ENCODE measurements around the gene ANKRD23. TPM values are rescaled to one million over a fixed set of nuclear protein-coding genes. Genes with fewer than 3 reads are reported as not detected.

ANKRD23 gene
- total and polyA plus RNA-seq, 2 of the 8 experiments (the other 6 are each of a cell fraction or from before 2014, with no cell fraction given): 3.4 to 3.5 TPM

DNA sequence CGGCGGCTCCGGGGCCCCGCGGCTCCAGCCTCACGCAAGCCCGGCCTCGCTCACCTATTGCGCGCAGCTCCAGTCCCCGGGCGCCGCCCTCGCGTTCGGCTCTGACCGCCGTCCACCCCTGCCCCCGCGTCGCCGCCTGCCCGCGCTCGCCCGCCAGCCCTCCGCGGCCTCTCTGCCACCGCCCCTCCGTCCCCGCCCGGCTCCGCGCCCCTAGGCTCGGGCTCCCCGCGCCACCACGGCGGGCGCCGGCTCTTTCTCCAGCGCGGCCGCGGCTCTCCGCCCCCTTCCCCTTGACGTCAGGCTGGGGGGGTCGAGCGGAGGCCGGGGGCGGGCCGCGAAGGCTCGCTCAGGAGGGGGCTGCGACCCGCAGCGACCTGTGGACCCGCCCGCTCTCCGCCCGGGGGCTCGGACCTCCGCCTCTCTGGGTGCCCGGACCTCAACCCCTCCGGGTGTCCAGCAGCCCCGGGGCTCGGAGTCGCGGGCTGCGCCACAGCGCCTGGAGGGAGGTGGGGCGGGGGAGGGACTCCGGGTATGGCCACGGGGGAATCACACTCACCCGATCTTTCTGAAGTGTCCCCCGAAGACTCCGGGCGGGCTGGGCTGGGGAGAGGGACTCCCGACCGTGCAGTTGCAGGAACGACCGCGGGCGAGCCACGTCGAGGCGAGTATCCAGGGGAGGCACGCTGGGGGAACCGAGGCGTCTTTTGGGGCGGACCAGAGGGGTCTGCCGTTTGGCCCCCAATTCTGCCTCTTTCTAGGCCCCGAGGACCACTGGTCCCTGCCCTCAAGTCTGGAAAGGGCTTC, 26.2 kb upstream of the ANKRD23 start, which contains the start of gene SEMA4C (continued):
- TF ChIP-seq, protein P1, sequence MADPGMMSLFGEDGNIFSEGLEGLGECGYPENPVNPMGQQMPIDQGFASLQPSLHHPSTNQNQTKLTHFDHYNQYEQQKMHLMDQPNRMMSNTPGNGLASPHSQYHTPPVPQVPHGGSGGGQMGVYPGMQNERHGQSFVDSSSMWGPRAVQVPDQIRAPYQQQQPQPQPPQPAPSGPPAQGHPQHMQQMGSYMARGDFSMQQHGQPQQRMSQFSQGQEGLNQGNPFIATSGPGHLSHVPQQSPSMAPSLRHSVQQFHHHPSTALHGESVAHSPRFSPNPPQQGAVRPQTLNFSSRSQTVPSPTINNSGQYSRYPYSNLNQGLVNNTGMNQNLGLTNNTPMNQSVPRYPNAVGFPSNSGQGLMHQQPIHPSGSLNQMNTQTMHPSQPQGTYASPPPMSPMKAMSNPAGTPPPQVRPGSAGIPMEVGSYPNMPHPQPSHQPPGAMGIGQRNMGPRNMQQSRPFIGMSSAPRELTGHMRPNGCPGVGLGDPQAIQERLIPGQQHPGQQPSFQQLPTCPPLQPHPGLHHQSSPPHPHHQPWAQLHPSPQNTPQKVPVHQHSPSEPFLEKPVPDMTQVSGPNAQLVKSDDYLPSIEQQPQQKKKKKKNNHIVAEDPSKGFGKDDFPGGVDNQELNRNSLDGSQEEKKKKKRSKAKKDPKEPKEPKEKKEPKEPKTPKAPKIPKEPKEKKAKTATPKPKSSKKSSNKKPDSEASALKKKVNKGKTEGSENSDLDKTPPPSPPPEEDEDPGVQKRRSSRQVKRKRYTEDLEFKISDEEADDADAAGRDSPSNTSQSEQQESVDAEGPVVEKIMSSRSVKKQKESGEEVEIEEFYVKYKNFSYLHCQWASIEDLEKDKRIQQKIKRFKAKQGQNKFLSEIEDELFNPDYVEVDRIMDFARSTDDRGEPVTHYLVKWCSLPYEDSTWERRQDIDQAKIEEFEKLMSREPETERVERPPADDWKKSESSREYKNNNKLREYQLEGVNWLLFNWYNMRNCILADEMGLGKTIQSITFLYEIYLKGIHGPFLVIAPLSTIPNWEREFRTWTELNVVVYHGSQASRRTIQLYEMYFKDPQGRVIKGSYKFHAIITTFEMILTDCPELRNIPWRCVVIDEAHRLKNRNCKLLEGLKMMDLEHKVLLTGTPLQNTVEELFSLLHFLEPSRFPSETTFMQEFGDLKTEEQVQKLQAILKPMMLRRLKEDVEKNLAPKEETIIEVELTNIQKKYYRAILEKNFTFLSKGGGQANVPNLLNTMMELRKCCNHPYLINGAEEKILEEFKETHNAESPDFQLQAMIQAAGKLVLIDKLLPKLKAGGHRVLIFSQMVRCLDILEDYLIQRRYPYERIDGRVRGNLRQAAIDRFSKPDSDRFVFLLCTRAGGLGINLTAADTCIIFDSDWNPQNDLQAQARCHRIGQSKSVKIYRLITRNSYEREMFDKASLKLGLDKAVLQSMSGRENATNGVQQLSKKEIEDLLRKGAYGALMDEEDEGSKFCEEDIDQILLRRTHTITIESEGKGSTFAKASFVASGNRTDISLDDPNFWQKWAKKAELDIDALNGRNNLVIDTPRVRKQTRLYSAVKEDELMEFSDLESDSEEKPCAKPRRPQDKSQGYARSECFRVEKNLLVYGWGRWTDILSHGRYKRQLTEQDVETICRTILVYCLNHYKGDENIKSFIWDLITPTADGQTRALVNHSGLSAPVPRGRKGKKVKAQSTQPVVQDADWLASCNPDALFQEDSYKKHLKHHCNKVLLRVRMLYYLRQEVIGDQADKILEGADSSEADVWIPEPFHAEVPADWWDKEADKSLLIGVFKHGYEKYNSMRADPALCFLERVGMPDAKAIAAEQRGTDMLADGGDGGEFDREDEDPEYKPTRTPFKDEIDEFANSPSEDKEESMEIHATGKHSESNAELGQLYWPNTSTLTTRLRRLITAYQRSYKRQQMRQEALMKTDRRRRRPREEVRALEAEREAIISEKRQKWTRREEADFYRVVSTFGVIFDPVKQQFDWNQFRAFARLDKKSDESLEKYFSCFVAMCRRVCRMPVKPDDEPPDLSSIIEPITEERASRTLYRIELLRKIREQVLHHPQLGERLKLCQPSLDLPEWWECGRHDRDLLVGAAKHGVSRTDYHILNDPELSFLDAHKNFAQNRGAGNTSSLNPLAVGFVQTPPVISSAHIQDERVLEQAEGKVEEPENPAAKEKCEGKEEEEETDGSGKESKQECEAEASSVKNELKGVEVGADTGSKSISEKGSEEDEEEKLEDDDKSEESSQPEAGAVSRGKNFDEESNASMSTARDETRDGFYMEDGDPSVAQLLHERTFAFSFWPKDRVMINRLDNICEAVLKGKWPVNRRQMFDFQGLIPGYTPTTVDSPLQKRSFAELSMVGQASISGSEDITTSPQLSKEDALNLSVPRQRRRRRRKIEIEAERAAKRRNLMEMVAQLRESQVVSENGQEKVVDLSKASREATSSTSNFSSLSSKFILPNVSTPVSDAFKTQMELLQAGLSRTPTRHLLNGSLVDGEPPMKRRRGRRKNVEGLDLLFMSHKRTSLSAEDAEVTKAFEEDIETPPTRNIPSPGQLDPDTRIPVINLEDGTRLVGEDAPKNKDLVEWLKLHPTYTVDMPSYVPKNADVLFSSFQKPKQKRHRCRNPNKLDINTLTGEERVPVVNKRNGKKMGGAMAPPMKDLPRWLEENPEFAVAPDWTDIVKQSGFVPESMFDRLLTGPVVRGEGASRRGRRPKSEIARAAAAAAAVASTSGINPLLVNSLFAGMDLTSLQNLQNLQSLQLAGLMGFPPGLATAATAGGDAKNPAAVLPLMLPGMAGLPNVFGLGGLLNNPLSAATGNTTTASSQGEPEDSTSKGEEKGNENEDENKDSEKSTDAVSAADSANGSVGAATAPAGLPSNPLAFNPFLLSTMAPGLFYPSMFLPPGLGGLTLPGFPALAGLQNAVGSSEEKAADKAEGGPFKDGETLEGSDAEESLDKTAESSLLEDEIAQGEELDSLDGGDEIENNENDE (IDR thresholded peaks at IDR 0.05; ENCODE audit: insufficient replicate concordance, low read length): no peak
- TF ChIP-seq SRF (IDR thresholded peaks at IDR 0.05; ENCODE audit: low read depth, low read length): no peak
- TF ChIP-seq SUZ12 (IDR thresholded peaks at IDR 0.05; ENCODE audit: low read length): no peak
- no peak for TF ChIP-seq SP4 (IDR thresholded peaks at IDR 0.05; ENCODE audit: low read length)
- no peak for TF ChIP-seq NRF1 (IDR thresholded peaks at IDR 0.05; ENCODE audit: low read depth, low read length)
- TF ChIP-seq CHD1 (IDR thresholded peaks at IDR 0.05; ENCODE audit: low read depth, low read length): no peak
- TF ChIP-seq RBBP5 (IDR thresholded peaks at IDR 0.05; ENCODE audit: borderline replicate concordance, low read depth, low read length): 0 out of 2 replicates have a peak, but pooled peaks have one; percentile 45
- TF ChIP-seq, protein P2, sequence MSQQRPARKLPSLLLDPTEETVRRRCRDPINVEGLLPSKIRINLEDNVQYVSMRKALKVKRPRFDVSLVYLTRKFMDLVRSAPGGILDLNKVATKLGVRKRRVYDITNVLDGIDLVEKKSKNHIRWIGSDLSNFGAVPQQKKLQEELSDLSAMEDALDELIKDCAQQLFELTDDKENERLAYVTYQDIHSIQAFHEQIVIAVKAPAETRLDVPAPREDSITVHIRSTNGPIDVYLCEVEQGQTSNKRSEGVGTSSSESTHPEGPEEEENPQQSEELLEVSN (IDR thresholded peaks at IDR 0.05): peak; percentile 31; the same call in 1 of the 2 replicates
- TF ChIP-seq JUND (IDR thresholded peaks at IDR 0.05; ENCODE audit: low read length): no peak
- TF ChIP-seq SP2 (IDR thresholded peaks at IDR 0.05; ENCODE audit: low read length): no peak

Measured in H1 (cell line).